Pancreas (tissue), 10 donors: ENCODE results near the gene ABCA7. TPM values are rescaled to one million over a fixed set of nuclear protein-coding genes. Genes with fewer than 3 reads are reported as not detected.

Source experiments
- ATAC-seq, 4 donors: fragments of 200-7000 bp; cut with Tn5 transposase; one replicate each; pipeline versions ENCODE4 v1.8.0 to v1.9.1; 2020; ENCODE audit warnings: mild to moderate bottlenecking in 4 of 4, moderate library complexity in 4 of 4
- DNase-seq, 6 donors: peaks; one replicate each; pipeline ENCODE4 v3.0.0-alpha.2; 2020
- FAIRE-seq: peaks from 2 replicates; lab custom pipeline; 2012; peaks lifted over from hg19 to GRCh38; lab: Jason Lieb, UNC
- H3K27ac ChIP-seq, 4 donors: fragments of 200-600 bp; sonication (generic); 1 replicate in 3 of 4; 2 replicates in 1 of 4; pipeline versions ENCODE4 v1.5.0 to v1.8.0; 2020
- H3K27me3 ChIP-seq, 4 donors: fragments of 200-600 bp; one replicate each; pipeline ENCODE4 v1.8.0; 2021
- H3K36me3 ChIP-seq, 3 donors: fragments of 200-600 bp; sonication (generic) in 1 of 3; one replicate each; pipeline versions ENCODE4 v1.5.0 to v1.8.0; 2020 to 2021
- H3K4me1 ChIP-seq, 3 donors: fragments of 200-600 bp; one replicate each; pipeline ENCODE4 v1.8.0; 2021
- H3K4me3 ChIP-seq, 4 donors: fragments of 200-600 bp; sonication (generic) in 2 of 4; one replicate each; pipeline versions ENCODE4 v1.5.0 to v1.8.0; 2020 to 2021
- H3K9me3 ChIP-seq, 4 donors: fragments of 200-600 bp; one replicate each; pipeline ENCODE4 v1.8.0; 2021
- WGBS, 2 donors: extraction: QIAGEN DNeasy Blood & Tissue Kit; methylation state at CpG; one replicate each; pipeline ENCODE4 v1.1.7; 2013; 5-methylcytosine and 5-hydroxymethylcytosine counted together
- intact Hi-C, 3 donors: fragments of 100-400 bp; cut with DNase I; formaldehyde crosslinking; loops; one replicate each; pipeline versions ENCODE4 v1.11.1 to v1.14.2; 2022
- polyA plus RNA-seq, 2 donors: library from polyadenylated mRNA; stranded (reverse); fragments of 200-250 nt; gene quantifications; one replicate each; pipeline ENCODE4 v1.2.3, GENCODE V29; 2013
- total RNA-seq, 6 donors: library from RNA; stranded (reverse); fragmentation: NEBNext Ultra II Directional in 4 of 6; extraction: Animal tissue kit (Norgen Biotek cat#: 25700) in 4 of 6; gene quantifications; one replicate each; pipeline versions ENCODE4 v1.2.1 to v1.2.4, GENCODE V29; 2021 to 2023
- TF ChIP-seq, protein P1 (sequence below), 4 donors: fragments of 200-600 bp; sonication (generic) in 3 of 4; IDR thresholded peaks; one replicate each; pipeline versions ENCODE4 v1.5.0 to v1.8.0; 2021; ENCODE audit warnings: antibody characterized with exemption in 4 of 4
- donor health status: healthy with polysubstance abuse.
- donor health status: DM: no; HTN: no; CAD: no; lungs with moderate emphysema.
- donor health status: DM: no; HTN: no; CAD: no.
- donor health status: control.
- donor health status: control.
- donor health status: Bipolar disorder and iron deficiency.
- donor health status: DM: yes; HTN: yes; CAD: no.
- donor health status: DM: no; HTN: no; CAD: no.
- donor health status: DM: no; HTN: no; CAD: no.
- donor health status: DM: yes; HTN: yes; CAD: no.

The ABCA7 gene
- total and polyA plus RNA-seq, 8 donors = 6.9 to 131 (median 17.8) TPM

- no peaks in the 10 kb centered on the region for H3K9me3 ChIP-seq
- TF ChIP-seq, protein P1, sequence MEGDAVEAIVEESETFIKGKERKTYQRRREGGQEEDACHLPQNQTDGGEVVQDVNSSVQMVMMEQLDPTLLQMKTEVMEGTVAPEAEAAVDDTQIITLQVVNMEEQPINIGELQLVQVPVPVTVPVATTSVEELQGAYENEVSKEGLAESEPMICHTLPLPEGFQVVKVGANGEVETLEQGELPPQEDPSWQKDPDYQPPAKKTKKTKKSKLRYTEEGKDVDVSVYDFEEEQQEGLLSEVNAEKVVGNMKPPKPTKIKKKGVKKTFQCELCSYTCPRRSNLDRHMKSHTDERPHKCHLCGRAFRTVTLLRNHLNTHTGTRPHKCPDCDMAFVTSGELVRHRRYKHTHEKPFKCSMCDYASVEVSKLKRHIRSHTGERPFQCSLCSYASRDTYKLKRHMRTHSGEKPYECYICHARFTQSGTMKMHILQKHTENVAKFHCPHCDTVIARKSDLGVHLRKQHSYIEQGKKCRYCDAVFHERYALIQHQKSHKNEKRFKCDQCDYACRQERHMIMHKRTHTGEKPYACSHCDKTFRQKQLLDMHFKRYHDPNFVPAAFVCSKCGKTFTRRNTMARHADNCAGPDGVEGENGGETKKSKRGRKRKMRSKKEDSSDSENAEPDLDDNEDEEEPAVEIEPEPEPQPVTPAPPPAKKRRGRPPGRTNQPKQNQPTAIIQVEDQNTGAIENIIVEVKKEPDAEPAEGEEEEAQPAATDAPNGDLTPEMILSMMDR (IDR thresholded peaks at IDR 0.05) = no peak
- intact Hi-C loops = no loop called here
- WGBS, 2 donors = 27% methylated on average over 17 of the region's 17 CpGs
- no peak overlapping the region for H3K27ac ChIP-seq
- peaks cover 0 to 10% (median 9%) of the 10 kb centered on the region in 3 donors for H3K4me1 ChIP-seq
- DNase-seq = peak in 1 of 6 donors; percentile 70
- H3K36me3 ChIP-seq = no peaks in the 10 kb centered on the region
- ATAC-seq = no peak
- peak overlapping the region in 1 of 4 donors; percentile 55 for H3K4me3 ChIP-seq
- no peak for FAIRE-seq
- H3K27me3 ChIP-seq = peaks cover 0 to 35% (median 2%) of the 10 kb centered on the region in 4 donors
These were observed 26.4 kb downstream of the ABCA7 start for GRCh38 chr19:1066251-1066747.

- no peaks in the 10 kb centered on the region for H3K9me3 ChIP-seq
- H3K4me1 ChIP-seq = peaks cover 0 to 10% (median 9%) of the 10 kb centered on the region in 3 donors
- TF ChIP-seq, protein P1 (IDR thresholded peaks at IDR 0.05) = no peak
- H3K27me3 ChIP-seq = peaks cover 0 to 35% (median 2%) of the 10 kb centered on the region in 4 donors
- peak within 1 kb of the TSS in 2 of 4 donors; percentile 31 to 50 for H3K27ac ChIP-seq
- intact Hi-C loops = no loop called here
- DNase-seq (peak in 1 of 6 donors; percentile 74), ATAC-seq (peak; percentile 6 to 22 (median 18)), FAIRE-seq (no peak)
- no peaks in the 10 kb centered on the region for H3K36me3 ChIP-seq
- 5% methylated on average over 51 to 61 of the region's 61 CpGs for WGBS, 2 donors
- peak within 1 kb of the TSS in 3 of 4 donors; percentile 18 to 55 (median 35) for H3K4me3 ChIP-seq
These were observed 26.9 kb downstream of the ABCA7 start, which contains the start of gene ARHGAP45 for GRCh38 chr19:1066748-1067340. Gene ARHGAP45, plus strand, starts transcription at chr19:1067167. Its CDS starts 239 bp downstream, at chr19:1067406.

DNA sequence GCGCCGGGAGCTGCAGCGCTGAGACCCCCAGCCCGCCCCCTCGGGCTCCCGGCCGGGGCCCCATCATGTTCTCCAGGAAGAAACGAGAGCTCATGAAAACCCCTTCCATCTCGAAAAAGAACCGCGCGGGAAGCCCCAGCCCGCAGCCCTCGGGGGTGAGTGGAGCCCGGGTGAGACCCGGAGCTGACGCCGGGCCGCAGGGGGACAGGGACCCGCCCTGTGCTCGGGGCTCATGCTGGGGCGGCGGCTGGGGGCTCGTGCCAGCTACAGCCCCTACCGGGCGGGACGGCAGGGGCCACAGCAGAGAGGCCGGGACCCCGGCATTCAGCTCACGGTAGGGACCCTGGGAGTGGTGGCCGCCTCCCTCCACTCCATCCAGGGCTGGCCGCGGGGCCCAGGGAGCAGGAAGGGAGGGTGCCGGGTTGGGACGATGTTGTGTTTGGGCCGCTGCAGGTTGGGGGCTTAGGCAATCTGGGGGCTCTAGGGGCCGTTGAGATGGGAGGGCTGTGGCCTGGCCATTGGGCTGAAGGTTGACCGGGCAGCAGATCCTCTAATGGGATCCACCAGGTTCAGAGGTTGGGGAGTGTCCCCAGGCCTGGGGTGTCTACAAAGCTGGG is 27.5 kb downstream of the ABCA7 start:
- H3K4me3 ChIP-seq = peak overlapping the region in 3 of 4 donors; percentile 18 to 55 (median 35)
- ATAC-seq (no peak), FAIRE-seq (no peak), DNase-seq (no peak)
- TF ChIP-seq, protein P1 (IDR thresholded peaks at IDR 0.05) = no peak
- peaks cover 0 to 35% (median 2%) of the 10 kb centered on the region in 4 donors for H3K27me3 ChIP-seq
- no peaks in the 10 kb centered on the region for H3K36me3 ChIP-seq
- peak overlapping the region in 2 of 4 donors; percentile 31 to 50 for H3K27ac ChIP-seq
- peaks cover 0 to 10% (median 9%) of the 10 kb centered on the region in 3 donors for H3K4me1 ChIP-seq
- H3K9me3 ChIP-seq = no peaks in the 10 kb centered on the region
- 4 to 6% methylated on average over 26 to 38 of the region's 38 CpGs for WGBS, 2 donors
- intact Hi-C loops = no loop called here

DNA sequence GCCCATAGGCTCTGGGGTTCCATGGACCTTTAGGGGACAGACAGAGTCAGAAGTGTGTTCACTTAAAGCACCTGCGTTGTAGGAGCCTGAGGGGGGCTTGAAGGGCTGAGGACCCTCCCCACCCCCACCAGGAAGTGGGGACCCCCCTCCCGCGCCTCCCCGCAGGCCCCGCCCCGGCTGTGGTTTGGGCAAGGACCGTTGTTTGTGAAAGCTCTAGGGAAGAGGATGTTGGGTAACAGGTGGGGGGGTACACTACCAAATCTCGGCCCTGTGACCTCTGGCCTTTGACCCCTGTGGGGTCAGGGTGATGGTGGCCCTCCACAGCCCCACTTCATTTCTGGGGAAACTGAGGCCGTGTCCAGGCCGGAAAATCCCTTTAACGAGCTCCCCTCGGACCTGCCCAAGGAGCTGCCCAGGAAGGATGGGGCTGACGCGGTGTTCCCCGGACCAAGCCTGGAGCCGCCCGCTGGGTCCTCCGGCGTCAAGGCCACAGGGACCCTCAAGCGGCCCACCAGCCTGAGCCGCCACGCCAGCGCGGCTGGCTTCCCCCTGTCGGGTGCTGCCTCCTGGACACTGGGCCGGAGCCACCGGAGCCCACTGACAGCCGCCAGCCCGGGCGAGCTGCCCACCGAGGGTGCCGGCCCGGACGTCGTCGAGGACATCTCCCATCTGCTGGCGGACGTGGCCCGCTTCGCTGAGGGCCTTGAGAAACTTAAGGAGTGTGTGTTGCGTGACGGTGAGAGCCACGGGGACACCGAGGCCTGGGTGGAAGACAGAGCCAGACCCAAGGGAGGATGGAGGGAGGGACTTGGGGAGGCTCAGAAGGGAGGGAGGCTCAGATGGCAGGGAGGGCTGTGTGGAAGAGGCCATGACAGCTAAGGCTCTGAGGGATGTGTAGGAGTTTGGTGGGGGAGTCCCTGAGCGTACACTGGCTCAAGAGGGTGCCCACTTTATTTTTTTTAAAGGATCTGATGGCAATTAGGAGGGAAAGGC is 28.4 kb downstream of the ABCA7 start:
- peaks cover 0 to 35% (median 2%) of the 10 kb centered on the region in 4 donors for H3K27me3 ChIP-seq
- ATAC-seq (peak in 2 of 4 donors; percentile 4 to 7), FAIRE-seq (no peak), DNase-seq (peak in 1 of 6 donors; percentile 63)
- WGBS, 2 donors = 65 to 75% methylated on average over 42 to 45 of the region's 45 CpGs
- H3K27ac ChIP-seq = peak overlapping the region in 2 of 4 donors; percentile 31 to 50
- H3K36me3 ChIP-seq = no peaks in the 10 kb centered on the region
- TF ChIP-seq, protein P1 (IDR thresholded peaks at IDR 0.05) = no peak
- H3K4me1 ChIP-seq = peaks cover 0 to 10% (median 9%) of the 10 kb centered on the region in 3 donors
- intact Hi-C loops = no loop called here
- H3K4me3 ChIP-seq = peak overlapping the region in 1 of 4 donors; percentile 55
- H3K9me3 ChIP-seq = no peaks in the 10 kb centered on the region
